ENCODE measurements around the gene SPNS2.
A peak's percentile ranks its signal among the peaks of the same experiment; 100 is the strongest.

The SPNS2 gene

GRCh38 chr17:4490637-4491061 is 8.0 kb upstream of the SPNS2 start:
- peaks cover 9% of the 10 kb centered on the region for H3K27me3 Mint-ChIP-seq (ENCODE audit: low read depth)
- H3K36me3 Mint-ChIP-seq (ENCODE audit: low read depth): no peaks in the 10 kb centered on the region
- no peaks in the 10 kb centered on the region for H3K9me3 Mint-ChIP-seq
- H3K27ac Mint-ChIP-seq: no peak overlapping the region
- no peak overlapping the region for H3K4me3 Mint-ChIP-seq
- TF ChIP-seq CTCF (IDR thresholded peaks at IDR 0.05; ENCODE audit: unreplicated experiment in 3 of 3): no peak
- peaks cover 5% of the 10 kb centered on the region for H3K4me1 Mint-ChIP-seq

- Mint-ChIP-seq H3K27me3 (ENCODE audit: low read depth) (peaks cover 27% of the 10 kb centered on the region), H3K4me3 (peak overlapping the region in 1 of 3 experiments; percentile 33), H3K27ac (no peak overlapping the region), H3K4me1 (peaks cover 4% of the 10 kb centered on the region), H3K9me3 (no peaks in the 10 kb centered on the region), H3K36me3 (ENCODE audit: low read depth) (no peaks in the 10 kb centered on the region)
- TF ChIP-seq CTCF (IDR thresholded peaks at IDR 0.05; ENCODE audit: unreplicated experiment in 3 of 3): no peak
Observed at GRCh38 chr17:4492721-4493561, 5.7 kb upstream of the SPNS2 start.

- Mint-ChIP-seq H3K27me3 (ENCODE audit: low read depth) (peaks cover 57% of the 10 kb centered on the region), H3K27ac (peak overlapping the region; percentile 77 to 89 (median 89)), H3K36me3 (ENCODE audit: low read depth) (no peaks in the 10 kb centered on the region), H3K4me1 (peaks cover 12% of the 10 kb centered on the region), H3K9me3 (no peaks in the 10 kb centered on the region), H3K4me3 (peak overlapping the region; percentile 75 to 79 (median 77))
- TF ChIP-seq CTCF (IDR thresholded peaks at IDR 0.05; ENCODE audit: unreplicated experiment in 3 of 3): no peak
Observed at GRCh38 chr17:4497101-4497824, 1.4 kb upstream of the SPNS2 start.

GRCh38 chr17:4499431-4500190 is 930 bp downstream of the SPNS2 start:
- Mint-ChIP-seq H3K9me3 (no peaks in the 10 kb centered on the region), H3K4me1 (peaks cover 16% of the 10 kb centered on the region), H3K27me3 (ENCODE audit: low read depth) (peaks cover 74% of the 10 kb centered on the region), H3K4me3 (peak overlapping the region; percentile 79 to 88 (median 82)), H3K36me3 (ENCODE audit: low read depth) (no peaks in the 10 kb centered on the region), H3K27ac (peak overlapping the region; percentile 6 to 60 (median 39))
- no peak for TF ChIP-seq CTCF (IDR thresholded peaks at IDR 0.05; ENCODE audit: unreplicated experiment in 3 of 3)

- H3K9me3 Mint-ChIP-seq: no peaks in the 10 kb centered on the region
- peak overlapping the region; percentile 79 to 88 (median 82) for H3K4me3 Mint-ChIP-seq
- H3K27ac Mint-ChIP-seq: peak overlapping the region in 2 of 3 experiments; percentile 1 to 6
- peaks cover 16% of the 10 kb centered on the region for H3K4me1 Mint-ChIP-seq
- TF ChIP-seq CTCF (IDR thresholded peaks at IDR 0.05; ENCODE audit: unreplicated experiment in 3 of 3): no peak
- peaks cover 78% of the 10 kb centered on the region for H3K27me3 Mint-ChIP-seq (ENCODE audit: low read depth)
- no peaks in the 10 kb centered on the region for H3K36me3 Mint-ChIP-seq (ENCODE audit: low read depth)
Observed at GRCh38 chr17:4500191-4500571, 1.5 kb downstream of the SPNS2 start.
